OCI-LY1 (cell line): Measurements from ENCODE around the gene RUNX1.

Experiments used
- H2AFZ ChIP-seq: fragments of 200-600 bp; sonication (generic), shearing (Covaris generic); 2 replicates; pipeline ENCODE4 v1.6.0; 2014; ENCODE audit warnings: antibody characterized with exemption, mild to moderate bottlenecking, low read length
- H3F3A ChIP-seq: fragments of 200-600 bp; sonication (generic), shearing (Covaris generic); 2 replicates; pipeline ENCODE4 v1.6.0; 2014; ENCODE audit warnings: mild to moderate bottlenecking, antibody characterized with exemption, low read length, moderate library complexity; ENCODE audit not compliant: insufficient read depth
- H3K27ac ChIP-seq: fragments of 200-600 bp; sonication (generic); 2 replicates; pipeline ENCODE4 v1.5.1; 2014; ENCODE audit warnings: low read length, mixed run types, mild to moderate bottlenecking, low read depth; ENCODE audit not compliant: poor library complexity, severe bottlenecking
- H3K27me3 ChIP-seq: fragments of 200-600 bp; sonication (generic); 2 replicates; pipeline ENCODE4 v1.6.0; 2014; ENCODE audit warnings: antibody characterized with exemption, mild to moderate bottlenecking, low read length, moderate library complexity; ENCODE audit not compliant: insufficient read depth
- H3K36me3 ChIP-seq: fragments of 200-600 bp; sonication (generic); 2 replicates; pipeline ENCODE4 v1.6.1; 2014; ENCODE audit warnings: mild to moderate bottlenecking, antibody characterized with exemption, low read length, moderate library complexity, mixed read lengths; ENCODE audit not compliant: insufficient read depth
- H3K4me1 ChIP-seq: fragments of 200-600 bp; sonication (generic); 2 replicates; pipeline ENCODE4 v1.5.1; 2014; ENCODE audit warnings: mild to moderate bottlenecking, low read length, moderate library complexity; ENCODE audit not compliant: insufficient read depth, severe bottlenecking
- H3K4me2 ChIP-seq: fragments of 200-600 bp; sonication (generic), shearing (Covaris generic); 2 replicates; pipeline ENCODE4 v1.6.1; 2014; ENCODE audit warnings: low read length
- H3K4me3 ChIP-seq: fragments of 200-600 bp; sonication (generic); 2 replicates; pipeline ENCODE4 v1.5.1; 2014; ENCODE audit warnings: low read length, low read depth, mild to moderate bottlenecking, mixed read lengths; ENCODE audit not compliant: poor library complexity, severe bottlenecking
- H3K79me2 ChIP-seq: fragments of 200-600 bp; shearing (Covaris generic); 2 replicates; pipeline ENCODE4 v1.6.1; 2016; ENCODE audit warnings: mixed run types, low read length, mixed read lengths; ENCODE audit not compliant: insufficient read depth
- H3K9ac ChIP-seq: fragments of 200-600 bp; sonication (generic), shearing (Covaris generic); 2 replicates; pipeline ENCODE4 v1.6.1; 2014; ENCODE audit warnings: mild to moderate bottlenecking, low read length, mixed read lengths
- H3K9me2 ChIP-seq: fragments of 200-600 bp; sonication (generic), shearing (Covaris generic); 2 replicates; pipeline ENCODE4 v1.6.1; 2014; ENCODE audit warnings: low read depth, mild to moderate bottlenecking, low read length, mixed read lengths
- H3K9me3 ChIP-seq: fragments of 200-600 bp; shearing (Covaris generic); 2 replicates; pipeline ENCODE4 v1.6.1; 2014; ENCODE audit warnings: low read length, mixed read lengths
- H4K20me1 ChIP-seq: fragments of 200-600 bp; sonication (generic), shearing (Covaris generic); 2 replicates; pipeline ENCODE4 v1.6.0; 2016; ENCODE audit warnings: mild to moderate bottlenecking, low read length; ENCODE audit not compliant: insufficient read depth
- EZH2 ChIP-seq: fragments of 200-600 bp; sonication (generic), shearing (Covaris generic); IDR thresholded peaks from 2 replicates; pipeline ENCODE4 v1.8.0; 2017; ENCODE audit warnings: borderline replicate concordance, mixed run types, mild to moderate bottlenecking, antibody characterized with exemption, low read length, moderate library complexity, mixed read lengths
- TF ChIP-seq, protein P1 (sequence below): fragments of 200-600 bp; sonication (generic), shearing (Covaris generic); IDR thresholded peaks from 2 replicates; pipeline ENCODE4 v1.5.1; 2017; ENCODE audit warnings: mild to moderate bottlenecking, antibody characterized with exemption, low read length, moderate library complexity, mixed read lengths

RUNX1 gene

DNA sequence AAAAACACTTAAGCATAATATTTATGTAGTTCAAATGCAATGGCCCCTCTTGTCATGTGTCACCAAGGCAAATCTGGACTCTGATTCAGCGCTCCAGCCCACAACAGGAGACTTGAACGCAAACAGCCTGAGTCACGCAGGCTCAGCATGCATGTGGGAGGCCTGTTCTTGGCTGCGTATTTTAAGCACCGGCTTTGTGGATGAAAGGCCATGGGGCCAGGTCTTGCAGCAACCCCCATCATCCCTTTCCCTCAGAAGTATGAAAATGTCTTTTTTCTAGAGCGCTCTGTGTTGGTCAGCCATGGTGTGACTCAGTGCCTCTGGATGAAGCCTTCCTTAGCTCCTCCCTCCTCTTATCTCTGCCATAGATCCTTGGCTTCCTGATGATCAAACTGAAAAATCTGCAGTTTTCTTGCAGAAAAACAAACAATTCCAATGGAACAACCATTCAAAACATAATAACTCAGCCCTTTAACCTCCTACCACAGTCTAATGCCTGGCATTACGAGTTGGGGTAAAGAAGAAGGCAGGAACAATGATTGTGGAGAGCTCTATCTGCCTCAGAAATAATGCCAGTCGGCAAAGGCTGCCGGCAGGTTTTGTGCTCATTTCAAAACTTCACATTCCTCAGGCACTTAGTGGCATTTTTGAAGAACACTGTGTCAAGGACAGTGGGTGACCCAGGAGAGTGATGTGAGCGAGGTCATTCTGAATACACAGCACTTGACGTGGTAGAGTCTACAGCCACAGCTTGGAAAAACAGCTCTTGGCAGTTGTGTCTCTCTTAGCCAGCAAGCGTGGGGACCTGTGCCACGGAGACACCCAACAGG, 212.8 kb downstream of the RUNX1 start:
- H3K27me3 ChIP-seq: no peaks in the 10 kb centered on the region
- H3K4me3 ChIP-seq: no peak overlapping the region
- no peaks in the 10 kb centered on the region for H3K79me2 ChIP-seq
- H3K36me3 ChIP-seq: peaks cover 82% of the 10 kb centered on the region
- no peaks in the 10 kb centered on the region for H3K9me2 ChIP-seq
- no peaks in the 10 kb centered on the region for H3K9me3 ChIP-seq
- TF ChIP-seq, protein P1, sequence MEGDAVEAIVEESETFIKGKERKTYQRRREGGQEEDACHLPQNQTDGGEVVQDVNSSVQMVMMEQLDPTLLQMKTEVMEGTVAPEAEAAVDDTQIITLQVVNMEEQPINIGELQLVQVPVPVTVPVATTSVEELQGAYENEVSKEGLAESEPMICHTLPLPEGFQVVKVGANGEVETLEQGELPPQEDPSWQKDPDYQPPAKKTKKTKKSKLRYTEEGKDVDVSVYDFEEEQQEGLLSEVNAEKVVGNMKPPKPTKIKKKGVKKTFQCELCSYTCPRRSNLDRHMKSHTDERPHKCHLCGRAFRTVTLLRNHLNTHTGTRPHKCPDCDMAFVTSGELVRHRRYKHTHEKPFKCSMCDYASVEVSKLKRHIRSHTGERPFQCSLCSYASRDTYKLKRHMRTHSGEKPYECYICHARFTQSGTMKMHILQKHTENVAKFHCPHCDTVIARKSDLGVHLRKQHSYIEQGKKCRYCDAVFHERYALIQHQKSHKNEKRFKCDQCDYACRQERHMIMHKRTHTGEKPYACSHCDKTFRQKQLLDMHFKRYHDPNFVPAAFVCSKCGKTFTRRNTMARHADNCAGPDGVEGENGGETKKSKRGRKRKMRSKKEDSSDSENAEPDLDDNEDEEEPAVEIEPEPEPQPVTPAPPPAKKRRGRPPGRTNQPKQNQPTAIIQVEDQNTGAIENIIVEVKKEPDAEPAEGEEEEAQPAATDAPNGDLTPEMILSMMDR: no peak
- no peak for TF ChIP-seq EZH2
- H2AFZ ChIP-seq: no peak overlapping the region
- no peaks in the 10 kb centered on the region for H4K20me1 ChIP-seq
- no peaks in the 10 kb centered on the region for H3F3A ChIP-seq
- no peak overlapping the region for H3K9ac ChIP-seq
- H3K4me2 ChIP-seq: no peak overlapping the region
- no peak overlapping the region for H3K27ac ChIP-seq
- H3K4me1 ChIP-seq: no peaks in the 10 kb centered on the region

DNA sequence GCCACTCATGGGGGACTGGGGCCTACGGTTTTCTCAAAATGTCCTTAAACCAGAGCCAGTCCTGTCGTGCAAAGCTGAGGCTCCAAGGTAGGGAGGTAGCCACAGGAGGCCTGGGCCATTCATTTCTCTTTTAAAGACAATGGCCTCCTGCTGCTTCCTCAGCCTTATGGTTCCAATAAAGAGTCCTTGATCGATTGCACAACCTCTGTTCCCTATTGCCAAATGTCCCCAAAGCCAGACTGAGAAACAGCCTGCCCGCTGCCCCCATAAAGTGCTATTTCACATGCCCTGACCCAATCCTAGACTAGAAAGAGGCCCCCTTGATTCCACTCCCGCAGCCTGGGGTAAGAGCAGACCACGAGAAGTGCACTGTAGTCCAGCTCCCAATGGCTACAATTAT, 213.6 kb downstream of the RUNX1 start:
- TF ChIP-seq, protein P1: no peak
- TF ChIP-seq EZH2: no peak
- H3K27ac ChIP-seq: no peak overlapping the region
- H3K27me3 ChIP-seq: no peaks in the 10 kb centered on the region
- H4K20me1 ChIP-seq: no peaks in the 10 kb centered on the region
- no peaks in the 10 kb centered on the region for H3F3A ChIP-seq
- H3K4me3 ChIP-seq: no peak overlapping the region
- H3K4me1 ChIP-seq: no peaks in the 10 kb centered on the region
- H2AFZ ChIP-seq: no peak overlapping the region
- H3K9ac ChIP-seq: no peak overlapping the region
- H3K36me3 ChIP-seq: peaks cover 83% of the 10 kb centered on the region
- no peaks in the 10 kb centered on the region for H3K9me2 ChIP-seq
- H3K9me3 ChIP-seq: no peaks in the 10 kb centered on the region
- H3K4me2 ChIP-seq: no peak overlapping the region
- H3K79me2 ChIP-seq: no peaks in the 10 kb centered on the region

DNA sequence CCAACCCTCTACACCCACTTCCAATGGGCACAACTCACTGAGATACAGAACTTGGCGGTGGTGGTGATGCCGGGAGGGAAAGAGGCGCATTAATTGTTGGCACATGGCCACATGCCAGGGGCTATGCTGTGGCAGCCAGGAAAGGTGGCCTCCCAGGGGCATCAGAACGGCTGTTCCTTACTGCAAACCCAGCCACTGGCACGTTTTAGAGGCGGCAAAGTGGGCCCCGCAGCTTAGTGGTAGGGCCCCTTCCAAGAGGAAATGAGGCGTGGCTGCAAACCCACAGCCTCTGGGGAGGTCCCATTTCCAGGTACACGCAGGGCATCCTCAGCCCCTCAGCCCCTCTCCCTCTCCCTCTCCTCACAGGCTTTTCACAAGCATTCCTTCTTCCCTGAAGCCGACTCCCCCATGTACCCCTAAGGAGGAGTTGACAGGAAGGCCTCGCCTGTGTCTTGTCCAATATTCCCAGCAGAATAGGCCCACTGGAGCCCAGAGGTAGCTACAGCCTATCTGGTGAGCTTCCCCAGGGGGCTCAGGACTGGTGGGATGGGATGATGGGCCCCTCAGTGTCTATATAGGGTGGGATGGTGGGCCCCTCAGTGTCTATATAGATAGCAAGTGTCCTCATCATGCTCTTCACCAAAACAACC, 214.1 kb downstream of the RUNX1 start:
- H3K9ac ChIP-seq: no peak overlapping the region

More for the DNA sequence above, 214.1 kb downstream of the RUNX1 start:
- Histone ChIP-seq H3K4me1 (no peaks in the 10 kb centered on the region), H2AFZ (no peak overlapping the region), H3F3A (no peaks in the 10 kb centered on the region), H3K4me2 (no peak overlapping the region), H3K9me2 (no peaks in the 10 kb centered on the region), H3K36me3 (peaks cover 84% of the 10 kb centered on the region), H3K79me2 (no peaks in the 10 kb centered on the region), H3K27ac (no peak overlapping the region), H3K27me3 (no peaks in the 10 kb centered on the region), H3K4me3 (no peak overlapping the region), H4K20me1 (no peaks in the 10 kb centered on the region), H3K9me3 (no peaks in the 10 kb centered on the region)
- TF ChIP-seq EZH2: no peak
- TF ChIP-seq, protein P1: no peak
